AG08396 (cell line): Measurements from ENCODE around the gene HNRNPUL2.

ENCODE experiments used
- DNase-seq: peaks from one replicate; pipeline ENCODE4 v3.0.0; 2012; ENCODE audit warnings: low spot score, mixed read lengths

The HNRNPUL2 gene

DNA sequence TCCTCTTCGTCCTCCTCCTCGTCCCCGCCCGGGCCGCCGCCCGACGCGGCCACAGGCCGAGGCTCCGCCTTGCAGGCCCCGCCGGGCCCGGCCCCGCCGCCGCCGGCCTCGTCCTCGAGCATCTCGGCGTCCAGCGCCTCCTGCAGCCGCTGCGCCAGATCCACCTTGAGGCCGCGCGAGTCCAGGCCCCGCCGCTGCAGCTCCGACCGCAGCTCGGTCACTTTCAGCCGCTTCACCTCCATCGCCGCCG lies 417 bp downstream of the HNRNPUL2 start:
- no peak for DNase-seq

DNA sequence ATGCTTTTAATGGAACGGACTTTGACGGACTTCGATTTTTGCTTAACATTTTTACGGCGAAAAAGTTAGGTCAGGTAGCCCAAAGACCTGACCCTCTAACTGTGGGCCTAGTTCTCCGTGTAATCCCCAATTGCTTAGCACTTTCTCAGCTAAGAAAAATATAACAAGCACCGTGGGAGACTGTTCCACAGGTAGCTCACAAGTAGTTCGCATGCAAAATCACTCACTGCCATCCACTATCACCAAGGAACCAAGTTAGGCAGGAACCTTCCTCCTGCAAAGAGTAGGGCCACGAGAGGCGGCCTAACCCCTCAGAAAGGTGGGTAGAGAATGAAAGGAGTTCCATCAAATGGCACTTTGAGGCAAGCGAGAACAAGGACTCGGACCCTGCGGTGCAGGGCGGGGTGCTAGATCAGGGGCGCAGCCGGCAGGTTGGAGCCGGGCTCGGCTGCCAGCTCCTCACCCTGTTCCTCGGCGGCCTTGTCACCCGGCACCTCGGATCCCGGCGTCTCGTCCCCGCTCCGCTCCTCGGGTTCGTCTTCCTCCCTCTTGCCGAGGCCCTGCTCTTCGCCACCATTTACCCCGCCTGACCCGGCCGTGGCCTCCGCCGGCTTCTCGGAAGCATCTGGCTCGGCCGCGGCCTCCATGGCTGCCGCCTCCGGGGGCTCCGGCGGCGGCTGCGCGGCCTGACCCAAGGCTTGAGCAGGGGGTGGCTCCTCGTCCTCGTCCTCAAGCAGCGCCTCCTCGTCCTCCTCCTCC lies 922 bp downstream of the HNRNPUL2 start:
- no peak for DNase-seq

DNA sequence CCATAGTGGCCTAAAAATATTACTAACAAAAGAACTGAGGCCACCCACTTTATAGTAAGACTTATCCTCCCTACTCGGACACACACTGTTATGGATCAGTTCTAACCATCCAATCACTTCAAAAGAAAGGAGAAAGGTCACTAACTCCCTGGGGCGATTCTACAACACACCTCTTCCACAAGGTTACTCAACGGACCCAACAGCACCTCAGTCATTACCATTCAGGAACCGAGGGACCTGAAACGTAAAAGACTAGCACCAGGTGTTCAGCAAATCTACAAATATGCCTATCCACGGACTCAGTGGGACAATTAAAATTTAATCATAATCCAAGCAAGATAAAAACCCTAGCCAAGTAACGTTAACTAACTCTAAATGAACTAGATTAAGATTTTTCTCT lies 1.6 kb downstream of the HNRNPUL2 start:
- DNase-seq, result no peak

DNA sequence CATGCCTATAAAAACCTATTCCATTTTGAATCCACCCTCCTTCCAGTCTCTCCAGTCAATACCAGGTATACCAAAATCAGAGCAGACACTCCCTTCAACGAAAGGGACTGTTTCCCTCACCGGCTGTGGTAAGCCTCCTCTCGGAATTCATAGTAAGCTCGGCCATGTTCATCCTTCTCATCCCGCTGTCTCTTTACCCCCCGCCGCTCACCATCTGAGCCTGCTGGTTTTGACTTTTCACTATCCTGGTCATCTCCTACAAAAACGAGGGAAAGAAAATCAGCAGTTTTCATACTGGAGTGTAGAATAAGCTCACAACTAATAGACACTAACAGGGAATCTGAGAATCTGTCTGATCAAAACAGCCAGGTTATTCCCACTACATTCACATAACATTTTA lies 3.1 kb downstream of the HNRNPUL2 start:
- no peak for DNase-seq

DNA sequence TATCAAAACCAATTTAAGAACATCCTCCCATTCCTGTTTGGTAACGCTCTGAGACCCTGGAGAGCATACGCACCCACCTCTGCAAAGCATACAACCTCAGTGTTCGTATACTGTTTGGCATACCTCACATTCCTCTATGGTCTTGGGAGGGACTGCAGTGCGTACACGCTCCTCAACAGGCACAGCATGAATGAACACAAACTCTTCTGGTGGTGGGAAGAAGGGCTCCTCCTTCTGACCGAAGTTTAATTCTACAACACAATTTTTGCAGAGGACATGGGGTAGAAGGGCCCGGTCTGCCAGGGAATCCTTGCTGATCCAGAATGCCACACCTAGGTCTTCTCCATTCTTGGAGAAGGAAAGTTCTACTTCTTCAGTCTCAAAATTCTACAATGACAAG lies 5.3 kb downstream of the HNRNPUL2 start:
- DNase-seq, result no peak

DNA sequence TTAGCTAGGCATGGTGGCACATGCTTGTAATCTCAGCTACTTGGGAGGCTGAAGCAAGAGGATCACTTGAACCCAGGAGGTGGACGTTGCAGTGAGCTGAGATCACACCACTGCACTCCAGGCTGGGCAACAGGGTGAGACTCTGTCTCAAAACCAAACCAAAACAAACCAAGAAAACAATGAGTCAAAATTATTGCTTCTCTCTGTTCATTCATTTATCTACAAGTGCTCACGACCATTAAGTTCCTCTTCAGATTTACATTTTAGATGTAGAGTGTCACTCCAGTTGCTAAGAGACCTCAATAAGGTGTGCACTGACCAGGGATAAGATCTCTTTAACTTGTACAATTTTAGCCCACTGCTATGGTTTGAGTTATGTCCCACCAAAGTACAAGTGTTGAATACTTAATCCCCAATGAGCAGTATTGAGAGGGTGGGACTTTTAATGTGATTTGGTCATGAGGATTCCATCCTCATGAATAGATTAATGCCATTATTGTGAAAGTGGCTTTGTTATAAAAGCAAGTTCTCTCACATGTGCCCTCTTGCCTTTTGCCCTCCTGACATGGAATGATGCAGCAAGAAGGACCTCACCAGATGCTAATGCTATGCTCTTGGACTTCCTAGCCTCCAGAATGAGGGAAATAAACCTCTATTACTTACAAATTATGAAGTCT lies 7.8 kb downstream of the HNRNPUL2 start:
- no peak for DNase-seq

DNA sequence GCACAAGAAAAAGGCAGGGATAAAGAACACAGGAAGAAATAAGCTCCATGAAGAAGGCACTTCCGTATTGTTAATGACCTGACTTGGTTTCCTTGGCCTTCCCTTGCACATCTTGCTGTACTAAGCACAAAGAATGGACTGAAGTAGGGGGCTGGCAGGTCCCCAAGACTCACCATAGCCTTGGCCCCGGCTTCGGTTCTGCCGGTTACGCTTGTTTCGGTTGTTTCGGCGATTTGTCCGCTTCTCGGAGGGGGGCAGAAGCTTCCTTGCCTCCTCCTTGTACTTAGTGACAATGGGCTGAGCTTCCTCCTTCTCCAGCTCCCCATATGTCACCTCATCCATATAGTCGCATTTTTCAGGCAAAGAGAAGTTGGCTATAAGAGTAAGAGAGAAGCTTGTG lies 10.4 kb downstream of the HNRNPUL2 start:
- DNase-seq, result no peak

DNA sequence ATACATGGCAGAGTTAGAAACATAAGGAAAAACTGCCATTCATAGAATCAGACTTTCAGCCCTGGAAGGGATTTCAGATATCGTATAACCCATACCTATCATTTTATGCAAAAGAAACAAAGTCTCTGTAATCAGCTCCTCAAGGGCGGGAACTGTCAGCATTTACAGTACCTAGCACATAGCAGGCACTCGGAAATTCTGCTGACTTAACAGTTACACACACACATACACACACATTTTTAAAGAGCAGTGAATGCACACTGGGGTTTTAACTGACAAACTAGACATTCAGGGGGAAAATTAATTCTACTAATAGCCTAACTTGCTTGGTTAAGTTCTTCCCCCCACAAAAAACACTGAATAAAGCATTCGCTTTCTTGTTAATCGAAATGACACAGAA lies 11.1 kb downstream of the HNRNPUL2 start:
- DNase-seq, result no peak

DNA sequence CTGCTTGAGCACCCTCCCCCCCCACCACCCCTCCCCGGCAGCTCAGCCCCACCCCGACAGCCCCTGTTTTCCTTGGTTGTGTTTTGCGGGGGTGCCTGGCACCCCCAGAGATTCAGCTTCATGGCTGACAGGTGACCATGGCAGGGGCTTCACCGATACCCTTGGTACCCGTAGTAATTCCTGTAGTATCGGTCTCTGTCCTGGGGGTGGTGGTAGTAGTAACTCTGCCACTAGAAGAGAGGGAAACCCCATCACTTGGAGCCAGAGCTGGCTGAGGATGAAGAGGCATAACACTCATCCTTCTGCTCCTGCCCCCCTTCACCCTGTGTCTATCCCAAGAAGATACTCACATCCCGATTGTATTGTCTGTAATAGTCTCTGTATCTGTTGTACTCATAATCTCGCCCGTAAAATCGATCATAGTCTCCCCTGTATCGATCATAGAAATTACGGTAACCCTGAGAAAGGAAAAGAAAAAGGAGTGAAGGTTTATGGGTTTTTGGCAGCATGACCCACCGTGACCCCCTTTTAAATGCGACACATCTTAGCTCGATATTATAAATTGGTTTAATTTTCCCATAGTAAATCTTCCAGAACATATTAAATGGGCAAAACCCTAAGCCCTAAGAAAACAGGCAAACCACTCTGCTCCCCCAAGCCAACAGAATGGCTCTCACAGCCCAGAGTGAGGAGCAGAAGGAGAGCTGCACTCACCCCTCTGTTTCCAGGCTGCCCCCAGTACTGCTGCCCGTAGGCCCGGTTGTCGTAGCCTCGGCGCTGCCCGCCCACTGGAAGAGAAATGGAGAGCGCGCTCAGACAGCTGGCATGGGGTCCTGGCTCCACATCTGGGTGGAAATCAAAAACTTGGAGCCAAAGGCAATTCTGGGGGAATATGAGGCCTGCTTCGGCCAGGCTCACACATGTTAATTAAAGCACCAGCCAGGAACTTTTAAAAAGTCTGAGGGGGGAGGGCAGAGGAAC lies 11.8 kb downstream of the HNRNPUL2 start:
- DNase-seq, result no peak

DNA sequence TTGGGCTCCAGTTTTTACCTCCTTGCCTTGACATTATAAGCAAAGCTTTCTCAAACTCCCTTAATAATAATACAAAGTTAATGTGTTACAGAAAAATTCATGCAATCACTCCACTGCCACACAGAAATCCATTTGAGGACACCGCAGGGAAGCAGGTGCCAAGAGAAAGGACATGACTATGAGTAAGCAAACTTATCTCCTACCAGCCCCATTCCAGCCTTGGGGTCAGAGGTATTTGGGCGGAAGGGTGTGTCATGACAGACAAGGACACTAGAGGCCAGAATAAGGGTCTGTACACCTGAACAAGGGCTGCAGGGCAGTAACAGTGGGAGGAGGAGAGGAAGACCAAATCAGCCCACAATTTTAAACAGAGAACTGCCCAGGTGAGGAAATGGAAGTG lies 13.9 kb downstream of the HNRNPUL2 start:
- DNase-seq, result no peak

DNA sequence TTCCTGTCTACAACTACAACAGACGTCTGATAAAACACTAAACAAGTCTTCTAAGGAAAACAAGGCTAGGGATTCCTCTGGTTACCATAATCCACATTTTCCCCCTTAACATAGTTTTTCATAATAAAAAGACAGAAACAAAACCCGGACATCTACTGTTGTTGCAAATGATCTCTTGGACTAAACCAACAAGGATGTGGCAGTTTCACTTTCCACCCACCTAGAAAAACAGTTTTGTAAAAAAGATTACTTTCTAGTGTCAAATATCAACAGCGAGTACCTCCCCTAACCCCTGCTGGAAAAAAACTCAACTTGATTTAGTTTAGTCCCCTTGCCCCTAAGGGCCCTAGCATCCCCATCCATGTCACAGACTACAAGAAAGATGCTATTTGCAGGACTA lies 14.4 kb downstream of the HNRNPUL2 start:
- no peak for DNase-seq

DNA sequence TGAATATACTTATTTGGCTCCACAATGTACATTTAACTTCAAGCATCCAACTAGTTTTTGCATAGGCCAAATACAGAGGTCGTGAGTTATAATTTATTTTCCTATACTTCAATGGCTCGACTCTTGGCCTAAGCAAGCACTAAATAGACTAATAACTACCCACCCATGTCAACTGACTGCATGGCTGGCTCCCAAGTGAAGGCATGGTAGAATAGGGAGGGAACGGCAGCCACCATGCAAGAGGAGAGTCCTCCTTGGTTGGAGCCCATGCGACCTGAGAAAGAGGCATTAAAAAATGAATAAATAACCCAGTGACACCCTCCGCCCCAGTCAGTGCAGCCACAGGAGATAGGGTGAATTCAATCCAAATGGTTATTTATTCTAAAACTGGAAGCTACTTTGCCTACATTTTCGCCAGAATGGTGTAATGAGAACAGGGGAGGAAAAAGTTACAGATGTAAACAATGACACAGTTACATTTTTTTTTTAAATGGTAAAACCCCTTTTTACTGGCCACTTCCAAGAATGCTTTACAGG lies 14.9 kb downstream of the HNRNPUL2 start:
- no peak for DNase-seq

DNA sequence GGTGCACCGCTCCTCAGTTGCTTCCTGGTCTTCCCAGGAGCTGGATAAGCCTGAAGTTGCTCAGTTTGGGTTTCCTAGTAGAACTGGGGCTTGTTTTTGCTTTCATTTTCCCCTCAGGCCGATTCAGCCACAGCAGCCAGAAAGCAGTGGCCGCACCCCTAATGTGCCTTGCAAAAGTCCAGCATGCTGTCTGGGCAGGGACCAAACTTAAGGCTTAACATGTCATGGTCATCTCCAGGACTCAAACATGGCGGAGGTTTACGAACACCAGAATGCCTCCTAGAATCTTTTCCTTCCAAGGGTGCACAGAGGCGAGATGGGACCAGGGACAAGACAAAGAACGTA lies 17.3 kb downstream of the HNRNPUL2 start:
- peak; percentile 46 for DNase-seq

DNA sequence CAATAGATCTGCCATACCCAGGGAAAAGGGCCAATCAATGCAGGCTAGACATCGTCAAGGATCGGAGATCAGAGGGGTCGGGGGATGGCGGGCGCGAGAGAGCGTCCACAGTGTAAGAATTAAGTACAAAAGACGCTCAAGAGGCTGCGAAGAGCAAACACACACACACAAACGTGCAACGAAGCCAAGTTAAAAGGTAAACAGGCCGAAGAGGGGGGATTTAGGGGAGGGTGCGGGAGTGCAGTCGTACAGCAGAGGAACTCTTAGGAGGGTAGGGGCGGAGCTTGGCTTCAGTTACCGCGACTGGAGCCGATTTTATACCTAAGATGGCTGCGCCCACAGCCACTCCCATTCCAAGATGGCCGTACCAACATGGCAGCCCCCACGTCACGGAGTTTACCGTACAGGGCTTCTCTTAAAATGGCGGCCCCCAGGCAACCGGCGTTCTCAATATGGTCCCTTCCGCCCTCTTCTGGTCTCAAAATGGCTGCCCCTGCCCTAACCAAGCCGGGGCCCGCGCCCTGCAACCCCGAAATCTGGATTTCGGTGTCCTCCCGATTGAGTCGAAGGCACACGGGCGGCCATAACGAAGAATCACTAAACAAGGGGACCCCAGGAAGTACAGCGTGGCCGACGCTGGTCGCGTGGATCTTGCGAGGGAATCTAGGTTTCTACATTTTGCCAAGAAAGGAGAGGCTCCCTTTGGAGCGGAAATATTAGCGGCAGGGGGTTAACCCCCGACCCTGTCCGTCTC lies 17.8 kb downstream of the HNRNPUL2 start:
- peak; percentile 93 for DNase-seq

DNA sequence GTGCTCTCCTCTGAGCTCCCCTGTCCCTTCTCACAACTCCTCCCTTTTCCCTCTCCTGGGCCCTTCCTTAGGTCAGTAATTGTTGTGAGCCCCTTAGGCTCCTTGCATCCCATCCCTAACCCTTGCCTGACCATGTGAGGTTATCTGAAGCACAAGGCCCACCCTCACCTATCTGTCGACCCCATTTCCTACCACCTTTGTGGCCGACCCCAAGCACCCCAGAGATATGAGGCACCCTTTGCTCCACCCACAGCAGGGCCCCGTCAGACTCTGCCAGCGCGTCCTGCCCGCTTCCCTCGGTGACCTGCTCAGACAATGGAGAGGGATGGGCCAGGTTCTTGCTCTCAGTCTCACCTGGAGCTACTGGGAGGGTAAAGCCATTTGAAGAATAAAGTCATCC lies 18.5 kb downstream of the HNRNPUL2 start:
- no peak for DNase-seq

DNA sequence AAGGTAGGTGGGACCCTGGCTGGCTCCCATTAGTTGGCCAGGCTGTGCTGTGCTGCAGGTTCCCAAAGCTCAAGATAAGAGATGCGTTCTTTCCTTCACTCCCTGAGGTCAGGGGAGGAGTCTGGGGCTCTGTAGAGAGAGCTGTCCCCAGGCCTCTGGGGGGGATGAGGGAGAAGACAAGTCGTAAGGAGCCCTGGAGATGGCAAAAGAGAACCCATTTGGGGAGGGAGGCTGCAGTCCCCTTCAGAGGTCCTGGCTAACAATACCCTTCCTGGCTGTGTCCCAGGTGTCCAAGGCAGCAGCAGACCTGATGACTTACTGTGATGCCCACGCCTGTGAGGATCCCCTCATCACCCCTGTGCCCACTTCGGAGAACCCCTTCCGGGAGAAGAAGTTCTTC lies 18.9 kb downstream of the HNRNPUL2 start:
- DNase-seq, result no peak

DNA sequence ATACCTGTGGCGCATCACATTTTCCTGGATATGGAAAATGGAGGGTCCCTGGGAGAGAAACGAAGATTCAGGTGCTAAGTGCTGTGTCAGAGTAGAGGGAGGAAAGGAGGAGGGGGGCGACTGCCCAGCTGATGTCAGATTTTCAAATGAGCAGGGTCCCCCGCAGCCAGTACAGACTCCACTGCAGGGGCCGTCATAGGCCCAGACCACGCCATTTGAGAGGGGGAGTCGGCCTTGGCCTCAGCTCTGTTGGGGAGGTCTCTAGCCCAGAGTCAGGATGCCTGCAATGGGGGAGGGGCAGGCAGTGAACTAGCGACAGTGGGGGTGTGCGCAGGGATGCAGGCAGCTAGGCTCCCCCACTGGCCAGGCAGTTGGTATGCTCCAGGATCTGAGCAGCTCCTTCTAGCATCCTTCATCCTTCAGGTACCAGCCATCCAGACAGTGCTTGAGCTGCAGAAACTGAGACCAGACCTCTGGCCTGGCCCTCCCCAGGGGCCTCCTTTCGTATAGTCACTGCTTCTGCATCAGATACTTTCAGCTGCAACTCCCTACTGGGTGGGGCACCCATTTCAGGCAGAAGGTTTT lies 19.9 kb downstream of the HNRNPUL2 start, which contains the start of the genes BSCL2 and GNG3:
Gene BSCL2 (minus strand): TSS at position 148 of the 585 bp plus-strand sequence. CDS start 229 bp downstream, outside the sequence.
Gene GNG3 (plus strand): TSS at position 400 of the 585 bp plus-strand sequence. CDS start 620 bp downstream, outside the sequence.
- no peak for DNase-seq

DNA sequence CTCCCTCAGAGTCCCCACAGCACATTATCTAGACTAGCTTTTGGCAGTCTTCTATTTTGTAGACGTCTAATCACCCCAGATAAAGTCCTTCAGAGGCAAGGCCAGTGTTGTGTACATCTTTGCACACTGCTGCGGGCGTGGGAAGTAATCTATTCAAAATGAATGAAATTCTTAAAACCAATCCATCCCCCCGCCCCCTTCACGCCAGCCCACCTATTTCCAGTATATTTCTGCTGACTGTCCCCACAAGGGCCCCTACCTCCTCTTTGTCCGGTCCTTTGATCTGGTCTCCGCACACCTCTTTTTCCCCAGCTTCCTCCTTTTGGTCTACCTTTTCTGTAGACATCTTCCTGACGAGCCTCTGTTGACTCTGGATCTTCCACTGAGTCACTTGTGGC lies 20.4 kb downstream of the HNRNPUL2 start:
- no peak for DNase-seq

DNA sequence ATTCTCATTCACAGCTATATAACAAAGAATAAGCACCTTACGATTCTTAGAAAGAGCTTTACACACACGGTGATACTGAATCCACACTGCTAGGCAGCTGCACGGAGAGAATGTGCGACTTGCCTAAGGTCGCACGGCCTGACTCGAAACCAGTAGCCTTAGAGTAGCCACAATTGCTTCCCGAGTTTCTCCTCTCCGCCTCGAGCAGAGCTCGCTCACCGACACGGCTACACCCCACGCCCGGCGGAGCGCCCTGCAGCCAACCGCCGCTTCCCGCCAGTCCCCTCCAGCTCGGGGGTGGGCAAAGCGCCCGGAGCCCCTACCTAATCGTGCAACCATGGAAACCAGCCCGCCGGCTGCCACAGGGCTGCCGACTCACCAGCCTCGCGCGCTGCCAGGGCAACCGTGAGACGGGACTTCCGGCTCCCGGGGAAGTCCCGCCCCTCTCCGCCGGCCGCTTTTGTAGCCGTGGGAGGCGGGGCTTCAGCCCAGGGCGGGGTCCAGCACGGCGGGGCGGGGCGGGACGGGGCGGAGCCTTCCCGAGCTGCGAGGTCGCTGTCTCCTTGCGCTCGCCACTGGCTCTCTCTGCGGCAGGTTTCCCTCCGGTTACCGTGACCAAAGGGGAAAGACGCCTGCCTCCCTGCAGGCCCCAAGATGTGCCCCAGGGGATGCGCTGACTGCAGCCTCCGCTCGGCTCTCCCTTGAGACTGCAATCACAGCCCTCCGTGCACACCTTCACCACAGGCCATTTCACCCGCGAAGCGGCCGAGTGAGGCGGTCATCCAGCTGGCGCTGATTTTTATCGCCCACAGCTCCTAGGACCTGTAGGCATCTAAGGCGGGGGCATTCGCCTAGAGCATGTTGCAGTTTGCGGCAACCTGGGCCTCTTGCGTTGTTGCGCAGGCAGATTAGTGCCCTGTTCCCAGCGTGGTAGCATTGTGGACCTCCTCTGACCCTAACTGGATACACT lies 21.1 kb downstream of the HNRNPUL2 start:
- DNase-seq, result peak; percentile 96

DNA sequence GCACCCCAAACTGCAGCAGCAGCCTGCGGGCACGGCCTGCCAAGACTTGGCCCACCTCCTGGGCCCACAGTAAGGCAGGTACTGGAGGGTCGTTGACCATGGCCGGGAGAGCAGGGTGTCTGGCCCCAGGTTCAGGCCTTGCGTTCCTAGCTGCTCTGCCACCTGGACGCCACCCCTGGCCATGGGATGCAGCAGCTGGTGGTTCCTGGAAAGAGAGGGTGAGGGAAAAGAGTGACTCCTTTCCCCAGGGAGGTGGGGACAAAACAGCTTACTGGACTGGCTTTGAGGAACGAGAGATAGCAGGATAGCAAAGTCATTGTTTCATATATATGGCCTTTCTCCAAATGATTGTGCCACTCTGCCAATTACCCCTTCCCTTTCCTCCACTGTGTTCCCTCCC lies 21.8 kb downstream of the HNRNPUL2 start:
- no peak for DNase-seq
